HG02798 (cell line): ENCODE data around the gene MTHFD2L.
A peak's percentile ranks its signal among the peaks of the same experiment; 100 is the strongest.

ENCODE experiments used
- ATAC-seq: cut with Tn5 transposase; IDR thresholded peaks from one replicate; pipeline ENCODE4 v1.9.1; 2021; ENCODE audit warnings: mild to moderate bottlenecking; ENCODE audit not compliant: unreplicated experiment, poor library complexity

The MTHFD2L gene

GRCh38 chr4:74292111-74292870 is 134.4 kb downstream of the MTHFD2L start:
- ATAC-seq, result no peak

- no peak for ATAC-seq
Measured at GRCh38 chr4:74293558-74293957, 135.6 kb downstream of the MTHFD2L start.

- ATAC-seq, result no peak
Measured at GRCh38 chr4:74294681-74295080, 136.8 kb downstream of the MTHFD2L start.

GRCh38 chr4:74297539-74297938 is 139.6 kb downstream of the MTHFD2L start:
- peak; percentile 70 for ATAC-seq

- ATAC-seq, result no peak
Measured at GRCh38 chr4:74304095-74304625, 146.2 kb downstream of the MTHFD2L start.

- no peak for ATAC-seq
Measured at GRCh38 chr4:74305000-74305399, 147.1 kb downstream of the MTHFD2L start.

GRCh38 chr4:74307170-74307569 is 149.3 kb downstream of the MTHFD2L start:
- no peak for ATAC-seq

GRCh38 chr4:74308215-74308614 is 150.3 kb downstream of the MTHFD2L start, which contains the start of gene EPGN:
Gene EPGN, plus strand, starts transcription at chr4:74308470. Its CDS starts 64 bp downstream, at chr4:74308534.
- ATAC-seq, result no peak

GRCh38 chr4:74309223-74309622 is 151.3 kb downstream of the MTHFD2L start:
- ATAC-seq, result no peak

- ATAC-seq, result peak; percentile 72
Measured at GRCh38 chr4:74311696-74312313, 153.9 kb downstream of the MTHFD2L start.

GRCh38 chr4:74314329-74314728 is 156.4 kb downstream of the MTHFD2L start:
- ATAC-seq, result no peak

GRCh38 chr4:74314944-74315343 is 157.0 kb downstream of the MTHFD2L start:
- ATAC-seq, result no peak

GRCh38 chr4:74315376-74315775 is 157.5 kb downstream of the MTHFD2L start:
- no peak for ATAC-seq

GRCh38 chr4:74316397-74316796 is 158.5 kb downstream of the MTHFD2L start:
- ATAC-seq, result no peak

- ATAC-seq, result no peak
Measured at GRCh38 chr4:74317616-74318246, 159.8 kb downstream of the MTHFD2L start.

- ATAC-seq, result no peak
Measured at GRCh38 chr4:74318276-74318675, 160.4 kb downstream of the MTHFD2L start.

GRCh38 chr4:74319470-74319869 is 161.6 kb downstream of the MTHFD2L start:
- no peak for ATAC-seq

- ATAC-seq, result peak; percentile 77
Measured at GRCh38 chr4:74320559-74321118, 162.7 kb downstream of the MTHFD2L start.

- ATAC-seq, result no peak
Measured at GRCh38 chr4:74322301-74322700, 164.4 kb downstream of the MTHFD2L start.

GRCh38 chr4:74323663-74324062 is 165.7 kb downstream of the MTHFD2L start:
- ATAC-seq, result no peak

GRCh38 chr4:74324262-74324661 is 166.3 kb downstream of the MTHFD2L start:
- ATAC-seq, result no peak
